OCI-LY1 (cell line): ENCODE data around the gene ZEB1.

Experiments used
- CTCF ChIP-seq: fragments of 200-600 bp; sonication (generic), shearing (Covaris generic); IDR thresholded peaks from 2 replicates; pipeline ENCODE4 v1.5.1; 2017; ENCODE audit warnings: mild to moderate bottlenecking, antibody characterized with exemption, low read length, moderate library complexity, mixed read lengths
- EZH2 ChIP-seq: fragments of 200-600 bp; sonication (generic), shearing (Covaris generic); IDR thresholded peaks from 2 replicates; pipeline ENCODE4 v1.8.0; 2017; ENCODE audit warnings: borderline replicate concordance, mixed run types, mild to moderate bottlenecking, antibody characterized with exemption, low read length, moderate library complexity, mixed read lengths

GRCh38 chr10:31549896-31550295 is 230.9 kb downstream of the ZEB1 start:
- TF ChIP-seq EZH2 (no peak), CTCF (no peak)
